Natural killer cell (primary cell): ENCODE measurements around the gene PIM3. TPM values are rescaled to one million over a fixed set of nuclear protein-coding genes. Genes with fewer than 3 reads are reported as not detected.

Source experiments
- ATAC-seq, 3 donors: fragments of 150-1000 bp in 2 of 3; fragments of 200-7000 bp in 1 of 3; cut with Tn5 transposase; 1 replicate in 1 of 3; 2 replicates in 2 of 3; pipeline ENCODE4 v1.10.0; 2021; ENCODE audit warnings: mild to moderate bottlenecking in 2 of 3, moderate library complexity in 2 of 3
- DNase-seq, 2 donors: peaks; one replicate each; pipeline versions ENCODE4 v3.0.0 to v3.0.0-alpha.2; 2013 to 2021; ENCODE audit warnings: mixed read lengths in 1 of 2
- H3K27ac ChIP-seq: one replicate; pipeline ENCODE4 v1.5.1; 2013; ENCODE audit warnings: mild to moderate bottlenecking, low read length
- H3K27me3 ChIP-seq: one replicate; pipeline ENCODE4 v1.6.1; 2013; ENCODE audit warnings: low read length; ENCODE audit not compliant: control insufficient read depth, insufficient read depth
- H3K36me3 ChIP-seq: one replicate; pipeline ENCODE4 v1.6.1; 2013; ENCODE audit warnings: low read length; ENCODE audit not compliant: control insufficient read depth, insufficient read depth
- H3K4me1 ChIP-seq: one replicate; pipeline ENCODE4 v1.6.1; 2013; ENCODE audit warnings: low read length; ENCODE audit not compliant: control insufficient read depth, insufficient read depth
- H3K4me3 ChIP-seq: one replicate; pipeline ENCODE4 v1.5.1; 2013; ENCODE audit warnings: low read length
- H3K9me3 ChIP-seq: one replicate; pipeline ENCODE4 v1.6.1; 2013; ENCODE audit warnings: low read length; ENCODE audit not compliant: control insufficient read depth, insufficient read depth
- H3K27ac Mint-ChIP-seq, 2 donors: one replicate each; pipeline ENCODE4 v1.8.0; 2022; ENCODE audit warnings: mild to moderate bottlenecking in 2 of 2, mixed read lengths in 2 of 2, moderate library complexity in 1 of 2
- H3K27me3 Mint-ChIP-seq, 2 donors: one replicate each; pipeline ENCODE4 v1.8.0; 2022; ENCODE audit warnings: low read depth in 2 of 2, mixed read lengths in 2 of 2
- H3K36me3 Mint-ChIP-seq: one replicate; pipeline ENCODE4 v1.8.0; 2022; ENCODE audit warnings: mixed read lengths
- H3K4me1 Mint-ChIP-seq, 2 donors: one replicate each; pipeline ENCODE4 v1.8.0; 2022; ENCODE audit warnings: mixed read lengths in 2 of 2
- H3K4me3 Mint-ChIP-seq: one replicate; pipeline ENCODE4 v1.8.0; 2022; ENCODE audit warnings: mild to moderate bottlenecking, moderate library complexity, mixed read lengths
- H3K9me3 Mint-ChIP-seq, 2 donors: one replicate each; pipeline ENCODE4 v1.8.0; 2022; ENCODE audit warnings: mixed read lengths in 2 of 2
- WGBS: methylation state at CpG from one replicate; pipeline ENCODE4 v1.1.7; 2013; ENCODE audit warnings: missing lambda C conversion rate; ENCODE audit not compliant: insufficient coverage; 5-methylcytosine and 5-hydroxymethylcytosine counted together
- intact Hi-C: fragments of 100-400 bp; cut with micrococcal nuclease; formaldehyde crosslinking; loops from one replicate; pipeline ENCODE4 v1.14.2; 2022
- total RNA-seq, 4 donors: library from RNA; stranded (reverse); fragments of 120-200 nt in 1 of 4; gene quantifications; one replicate each; pipeline versions ENCODE4 v1.2.3 to v1.2.4, GENCODE V29; 2013 to 2022
- TF ChIP-seq, protein P1 (sequence below): fragments of 200-600 bp; IDR thresholded peaks from one replicate; pipeline ENCODE4 v1.8.0; 2022; ENCODE audit warnings: antibody characterized with exemption

Gene PIM3
- total RNA-seq, 3 donors from 2014 or later (not counting 1 experiment from before 2014, with no cell fraction given): 107 to 130 (median 129) TPM

GRCh38 chr22:50010676-50011446, 50.3 kb downstream of the PIM3 start:
- peaks cover 10% of the 10 kb centered on the region for H3K27me3 ChIP-seq
- Mint-ChIP-seq H3K9me3 (no peaks in the 10 kb centered on the region), H3K36me3 (no peaks in the 10 kb centered on the region), H3K27ac (peak overlapping the region in 1 of 2 donors; percentile 80), H3K27me3 (peaks cover 9 to 20% of the 10 kb centered on the region in 2 donors), H3K4me3 (no peak overlapping the region), H3K4me1 (peaks cover 0 to 11% of the 10 kb centered on the region in 2 donors)
- H3K4me1 ChIP-seq: peaks cover 27% of the 10 kb centered on the region
- TF ChIP-seq, protein P1, sequence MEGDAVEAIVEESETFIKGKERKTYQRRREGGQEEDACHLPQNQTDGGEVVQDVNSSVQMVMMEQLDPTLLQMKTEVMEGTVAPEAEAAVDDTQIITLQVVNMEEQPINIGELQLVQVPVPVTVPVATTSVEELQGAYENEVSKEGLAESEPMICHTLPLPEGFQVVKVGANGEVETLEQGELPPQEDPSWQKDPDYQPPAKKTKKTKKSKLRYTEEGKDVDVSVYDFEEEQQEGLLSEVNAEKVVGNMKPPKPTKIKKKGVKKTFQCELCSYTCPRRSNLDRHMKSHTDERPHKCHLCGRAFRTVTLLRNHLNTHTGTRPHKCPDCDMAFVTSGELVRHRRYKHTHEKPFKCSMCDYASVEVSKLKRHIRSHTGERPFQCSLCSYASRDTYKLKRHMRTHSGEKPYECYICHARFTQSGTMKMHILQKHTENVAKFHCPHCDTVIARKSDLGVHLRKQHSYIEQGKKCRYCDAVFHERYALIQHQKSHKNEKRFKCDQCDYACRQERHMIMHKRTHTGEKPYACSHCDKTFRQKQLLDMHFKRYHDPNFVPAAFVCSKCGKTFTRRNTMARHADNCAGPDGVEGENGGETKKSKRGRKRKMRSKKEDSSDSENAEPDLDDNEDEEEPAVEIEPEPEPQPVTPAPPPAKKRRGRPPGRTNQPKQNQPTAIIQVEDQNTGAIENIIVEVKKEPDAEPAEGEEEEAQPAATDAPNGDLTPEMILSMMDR: no peak
- H3K36me3 ChIP-seq: no peaks in the 10 kb centered on the region
- 5% methylated on average over 51 of the region's 61 CpGs for WGBS
- peak; percentile 86 to 96 (median 94) for ATAC-seq
- no peak overlapping the region for H3K27ac ChIP-seq
- DNase-seq: peak; percentile 59 to 90
- no peak overlapping the region for H3K4me3 ChIP-seq
- intact Hi-C loops: no loop called here
- H3K9me3 ChIP-seq: no peaks in the 10 kb centered on the region

DNA sequence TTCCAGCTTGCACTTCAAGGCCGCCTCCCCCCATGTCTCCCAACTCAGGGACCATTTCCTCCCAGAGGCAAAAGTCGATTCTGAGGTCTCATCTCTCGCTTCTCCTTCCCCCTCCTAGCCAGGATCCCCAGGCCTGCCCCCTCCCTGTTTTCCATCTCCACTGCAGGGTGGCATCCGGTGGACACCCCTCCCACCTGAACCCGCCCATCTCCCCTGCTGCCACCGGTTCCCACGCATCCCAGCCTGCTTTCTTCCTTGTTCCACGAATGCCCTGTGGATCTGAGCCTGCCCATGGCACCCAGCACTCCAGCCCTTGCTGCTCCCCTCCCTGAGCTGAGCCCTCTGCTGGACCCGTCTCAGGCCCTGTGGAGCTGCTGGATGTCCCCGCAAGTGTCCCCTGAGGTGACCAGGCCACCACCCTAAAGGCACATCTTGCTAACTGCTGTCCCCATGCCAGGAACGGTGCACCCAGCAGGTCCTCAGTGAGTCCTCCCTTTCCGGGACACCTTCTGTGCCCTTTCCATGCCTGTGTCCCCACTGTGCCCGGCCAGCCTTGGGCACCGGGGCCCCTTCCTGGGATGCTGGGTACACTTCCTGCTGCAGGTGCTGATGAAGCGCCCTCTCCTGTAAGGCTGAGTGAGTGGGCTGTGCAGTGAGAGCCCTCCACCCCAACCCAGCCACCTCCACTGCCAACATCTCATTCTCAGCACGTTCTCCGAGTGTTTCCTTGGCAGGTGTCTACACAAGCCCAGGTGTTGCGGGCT, 51.1 kb downstream of the PIM3 start:
- intact Hi-C loops: no loop called here
- Mint-ChIP-seq H3K36me3 (no peaks in the 10 kb centered on the region), H3K27ac (peak overlapping the region in 1 of 2 donors; percentile 80), H3K4me3 (peak overlapping the region; percentile 67), H3K9me3 (no peaks in the 10 kb centered on the region), H3K4me1 (peaks cover 0 to 13% of the 10 kb centered on the region in 2 donors), H3K27me3 (peaks cover 9 to 20% of the 10 kb centered on the region in 2 donors)
- Histone ChIP-seq H3K27ac (no peak overlapping the region), H3K36me3 (no peaks in the 10 kb centered on the region), H3K9me3 (no peaks in the 10 kb centered on the region), H3K4me1 (peaks cover 35% of the 10 kb centered on the region), H3K27me3 (peaks cover 10% of the 10 kb centered on the region), H3K4me3 (no peak overlapping the region)
- TF ChIP-seq, protein P1: no peak
- ATAC-seq (no peak), DNase-seq (no peak)
- WGBS: 65% methylated on average over 18 of the region's 18 CpGs

DNA sequence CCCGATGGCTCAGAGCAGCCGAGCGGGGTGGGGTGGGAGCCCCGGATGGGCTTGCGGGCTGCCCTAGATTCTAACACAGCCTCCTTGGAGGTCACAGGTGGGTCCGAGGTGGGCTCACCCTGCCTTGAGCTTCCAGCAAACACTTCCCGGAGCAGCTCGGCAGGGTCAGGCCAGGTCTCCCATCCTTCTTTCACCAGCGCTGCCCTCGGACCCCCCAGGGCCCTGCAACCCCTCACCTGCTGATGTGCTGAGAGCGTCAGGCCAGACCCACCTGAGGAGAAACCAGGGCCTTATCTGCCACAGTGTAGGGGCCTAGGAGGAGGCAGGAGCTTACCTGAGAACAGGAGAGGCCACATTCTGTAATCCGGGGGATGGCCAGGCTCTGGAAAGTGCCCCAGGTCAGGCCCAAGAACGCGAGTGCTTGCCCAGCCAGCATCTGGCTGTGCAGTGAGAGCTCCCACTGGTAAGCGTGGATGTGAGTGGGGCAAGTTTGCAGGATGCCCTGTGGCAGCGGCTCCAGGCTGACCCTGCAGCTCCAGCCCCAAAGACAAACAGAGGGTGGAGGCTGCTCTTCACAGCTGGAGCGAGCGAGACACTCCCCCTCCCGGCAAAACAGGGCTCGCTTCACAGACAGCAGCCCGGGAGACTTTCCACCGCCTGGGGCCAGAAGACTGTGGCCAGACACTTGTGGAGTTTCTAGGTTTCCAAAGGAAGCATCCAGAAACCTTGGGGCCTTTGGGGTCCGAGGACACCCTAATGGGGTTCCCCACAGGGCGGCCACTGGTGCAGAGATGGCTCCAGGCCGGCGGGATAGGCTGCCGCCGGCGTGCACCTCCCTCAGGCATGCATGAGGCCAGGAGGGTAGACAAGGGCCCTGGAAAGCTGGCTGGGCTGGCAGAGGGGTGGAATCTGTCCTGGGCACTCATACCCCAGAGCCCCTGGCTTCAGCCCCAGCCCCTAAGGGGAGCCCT, 51.9 kb downstream of the PIM3 start, which contains the start of gene IL17REL:
Gene IL17REL, minus strand, starts transcription at position 555 of the 971 bp plus-strand sequence. Its CDS starts 119 bp downstream, at position 436.
- Histone ChIP-seq H3K4me1 (peaks cover 44% of the 10 kb centered on the region), H3K27ac (no peak within 1 kb of the TSS), H3K9me3 (no peaks in the 10 kb centered on the region), H3K36me3 (no peaks in the 10 kb centered on the region), H3K4me3 (no peak within 1 kb of the TSS), H3K27me3 (peaks cover 10% of the 10 kb centered on the region)
- H3K27me3 Mint-ChIP-seq: peaks cover 9 to 21% of the 10 kb centered on the region in 2 donors
- 94% methylated on average over 29 of the region's 29 CpGs for WGBS
- ATAC-seq (no peak), DNase-seq (no peak)
- no peaks in the 10 kb centered on the region for H3K9me3 Mint-ChIP-seq
- H3K27ac Mint-ChIP-seq: peak within 1 kb of the TSS in 1 of 2 donors; percentile 80
- peaks cover 0 to 15% of the 10 kb centered on the region in 2 donors for H3K4me1 Mint-ChIP-seq
- H3K4me3 Mint-ChIP-seq: peak within 1 kb of the TSS; percentile 67
- H3K36me3 Mint-ChIP-seq: no peaks in the 10 kb centered on the region
- TF ChIP-seq, protein P1: no peak
- intact Hi-C loops: no loop called here

Other genes starting within 250 kb of the PIM3 start
- gene BRD1, start 132.9 kb upstream of the PIM3 start, total RNA-seq: 100 to 1,000 TPM; 126 to 154 (median 132) TPM
- gene ZBED4, start 106.9 kb upstream of the PIM3 start, total RNA-seq: 10 to 100 TPM; 21.1 to 24.5 (median 22.7) TPM
- 10 to 100 TPM; 17.2 to 22.7 (median 19.2) TPM for gene ALG12, start 42.3 kb upstream of the PIM3 start, total RNA-seq
- gene CRELD2, start 42.1 kb upstream of the PIM3 start, total RNA-seq: 10 to 100 TPM; 45.1 to 69.8 (median 48.5) TPM
- gene IL17REL, start 52.0 kb downstream of the PIM3 start, total RNA-seq: not detected
- not detected for gene TTLL8, start 97.5 kb downstream of the PIM3 start, total RNA-seq
- 10 to 100 TPM; 67.7 to 96.1 (median 73.7) TPM for gene MLC1, start 124.7 kb downstream of the PIM3 start, total RNA-seq
- gene MOV10L1, start 129.2 kb downstream of the PIM3 start, total RNA-seq: 1 to 10 TPM in 2 of 3 donors, not detected in 1; 1.0 to 1.7 TPM
- 1 to 10 TPM in 1 of 3 donors, under 1 TPM in 2; 0.16 to 3.4 (median 0.27) TPM for gene PANX2, start 210.0 kb downstream of the PIM3 start, total RNA-seq
- 100 to 1,000 TPM; 129 to 138 (median 132) TPM for gene TRABD, start 225.1 kb downstream of the PIM3 start, total RNA-seq
- gene SELENOO, start 240.2 kb downstream of the PIM3 start, total RNA-seq: 10 to 100 TPM; 37.3 to 45.2 (median 37.6) TPM